ENCODE measurements around the gene FBXW12. TPM values are rescaled to one million over a fixed set of nuclear protein-coding genes. Genes with fewer than 3 reads are reported as not detected.

The FBXW12 gene
- total and polyA plus RNA-seq, 9 donors, result 0.22 to 0.46 (median 0.33) TPM; not detected in 4

DNA sequence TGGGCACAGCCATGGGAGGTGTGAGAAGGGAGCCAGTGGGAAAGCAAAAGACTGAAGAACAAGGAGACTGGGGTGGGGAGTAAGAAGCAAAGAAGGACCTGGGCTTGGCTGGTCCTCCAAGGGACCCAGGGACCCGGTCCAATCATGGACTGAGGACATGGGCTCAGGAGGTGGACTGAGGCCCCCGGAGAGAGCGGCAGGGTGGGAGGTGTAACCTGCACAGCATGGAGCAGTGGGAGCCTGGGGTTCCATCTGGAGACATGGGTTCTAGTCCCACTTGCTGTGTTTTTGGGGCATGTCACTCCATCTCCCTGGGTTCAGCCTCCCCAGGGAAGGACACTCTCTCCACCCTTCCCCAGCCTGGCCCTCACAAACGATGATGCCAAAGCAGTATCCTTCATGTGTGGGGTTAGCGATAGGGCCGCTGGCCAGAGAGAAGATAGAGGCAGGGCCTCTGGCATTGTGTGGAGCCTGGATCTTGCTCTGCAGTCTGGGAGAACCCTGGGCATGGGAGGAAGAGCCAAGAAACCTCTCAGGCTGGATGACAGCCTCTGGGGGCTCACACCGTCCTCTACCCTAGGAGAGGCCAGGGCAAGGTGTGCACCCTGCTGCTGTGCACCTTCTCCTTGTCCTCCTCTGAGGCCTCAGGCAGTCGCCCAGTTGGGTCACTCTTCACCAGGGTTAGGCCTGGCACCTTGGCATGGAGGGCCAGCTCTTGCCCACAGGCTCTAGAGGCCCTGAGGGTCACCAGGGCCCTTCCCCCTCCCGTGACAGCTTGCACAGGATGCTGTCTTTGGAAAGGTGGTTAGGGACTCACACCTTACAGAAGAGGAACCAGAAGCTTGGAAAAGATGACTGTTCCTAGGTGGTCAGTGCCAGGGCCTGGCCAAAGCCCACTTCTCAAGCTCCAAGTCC lies 26.0 kb downstream of the FBXW12 start:
- no peaks in the 10 kb centered on the region for H3K9me3 ChIP-seq
- no peak overlapping the region for H3K4me3 ChIP-seq
- 62 to 68% (median 65%) methylated on average over 9 of the region's 9 CpGs for WGBS, 3 donors
- peaks cover 2% of the 10 kb centered on the region for H3K4me1 ChIP-seq (ENCODE audit: insufficient read depth)
- intact Hi-C loops (cut with DNase I), result loop anchor here in 1 of 4 donors (10.0 kb wide), 1 partner anchor 157 kb away; the partner anchor contains the start of gene PFKFB4
- no peaks in the 10 kb centered on the region for H3K27me3 ChIP-seq
- peak in 3 of 5 donors; percentile 8 to 14 (median 14) for DNase-seq
- H3K36me3 ChIP-seq, result no peaks in the 10 kb centered on the region
- TF ChIP-seq POLR2A (IDR thresholded peaks at IDR 0.05) (no peak), EP300 (IDR thresholded peaks at IDR 0.05) (no peak)
- TF ChIP-seq, protein P1, sequence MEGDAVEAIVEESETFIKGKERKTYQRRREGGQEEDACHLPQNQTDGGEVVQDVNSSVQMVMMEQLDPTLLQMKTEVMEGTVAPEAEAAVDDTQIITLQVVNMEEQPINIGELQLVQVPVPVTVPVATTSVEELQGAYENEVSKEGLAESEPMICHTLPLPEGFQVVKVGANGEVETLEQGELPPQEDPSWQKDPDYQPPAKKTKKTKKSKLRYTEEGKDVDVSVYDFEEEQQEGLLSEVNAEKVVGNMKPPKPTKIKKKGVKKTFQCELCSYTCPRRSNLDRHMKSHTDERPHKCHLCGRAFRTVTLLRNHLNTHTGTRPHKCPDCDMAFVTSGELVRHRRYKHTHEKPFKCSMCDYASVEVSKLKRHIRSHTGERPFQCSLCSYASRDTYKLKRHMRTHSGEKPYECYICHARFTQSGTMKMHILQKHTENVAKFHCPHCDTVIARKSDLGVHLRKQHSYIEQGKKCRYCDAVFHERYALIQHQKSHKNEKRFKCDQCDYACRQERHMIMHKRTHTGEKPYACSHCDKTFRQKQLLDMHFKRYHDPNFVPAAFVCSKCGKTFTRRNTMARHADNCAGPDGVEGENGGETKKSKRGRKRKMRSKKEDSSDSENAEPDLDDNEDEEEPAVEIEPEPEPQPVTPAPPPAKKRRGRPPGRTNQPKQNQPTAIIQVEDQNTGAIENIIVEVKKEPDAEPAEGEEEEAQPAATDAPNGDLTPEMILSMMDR (IDR thresholded peaks at IDR 0.05), result no peak
- H3K27ac ChIP-seq, result no peak overlapping the region

- H3K36me3 ChIP-seq, result no peaks in the 10 kb centered on the region
- no peak overlapping the region for H3K4me3 ChIP-seq
- peaks cover 2% of the 10 kb centered on the region for H3K4me1 ChIP-seq (ENCODE audit: insufficient read depth)
- TF ChIP-seq, protein P1 (IDR thresholded peaks at IDR 0.05), result no peak
- TF ChIP-seq POLR2A (IDR thresholded peaks at IDR 0.05) (no peak), EP300 (IDR thresholded peaks at IDR 0.05) (no peak)
- 25 to 42% (median 27%) methylated on average over 11 of the region's 11 CpGs for WGBS, 3 donors
- no peaks in the 10 kb centered on the region for H3K9me3 ChIP-seq
- H3K27me3 ChIP-seq, result no peaks in the 10 kb centered on the region
- no peak overlapping the region for H3K27ac ChIP-seq
- DNase-seq, result peak in 3 of 5 donors; percentile 9 to 43 (median 24)
- intact Hi-C loops (cut with DNase I), result loop anchor here in 1 of 4 donors (10.0 kb wide), 1 partner anchor 156 kb away; the partner anchor contains the start of gene PFKFB4
Observed at GRCh38 chr3:48398701-48399386, 26.8 kb downstream of the FBXW12 start.

- no peaks in the 10 kb centered on the region for H3K36me3 ChIP-seq
- peaks cover 2% of the 10 kb centered on the region for H3K4me1 ChIP-seq (ENCODE audit: insufficient read depth)
- H3K27me3 ChIP-seq, result no peaks in the 10 kb centered on the region
- TF ChIP-seq, protein P1 (IDR thresholded peaks at IDR 0.05), result no peak
- no peak for TF ChIP-seq POLR2A (IDR thresholded peaks at IDR 0.05)
- no peak for TF ChIP-seq EP300 (IDR thresholded peaks at IDR 0.05)
- 58 to 72% (median 64%) methylated on average over 4 of the region's 4 CpGs for WGBS, 3 donors
- DNase-seq, result peak in 3 of 5 donors; percentile 8 to 34 (median 16)
- no peak overlapping the region for H3K27ac ChIP-seq
- H3K9me3 ChIP-seq, result no peaks in the 10 kb centered on the region
- intact Hi-C loops (cut with DNase I), result loop anchor here (2.0 to 10.0 kb wide), 5 partner anchors 35 to 155 kb away; partner anchors contain the start of gene PFKFB4 (in 1 of the 4)
- no peak overlapping the region for H3K4me3 ChIP-seq
Observed at GRCh38 chr3:48399387-48400172, 27.6 kb downstream of the FBXW12 start.

All from ovary (tissue), 9 donors.